Aorta (tissue), 5 donors: ENCODE measurements around the gene PRAMEF13. TPM values are rescaled to one million over a fixed set of nuclear protein-coding genes. Genes with fewer than 3 reads are reported as not detected.
"Not testable (repeated sequence)": the region's sequence is repeated elsewhere in the genome, so short reads cannot be mapped to it uniquely, and the experiment has no call there.

Experiments
- ATAC-seq: fragments of 200-7000 bp; cut with Tn5 transposase; one replicate; pipeline ENCODE4 v1.9.1; 2022; ENCODE audit warnings: moderate library complexity; ENCODE audit not compliant: low FRiP score
- DNase-seq, 2 donors: peaks; one replicate each; pipeline ENCODE4 v3.0.0-alpha.2; 2020
- H3K27ac ChIP-seq, 2 donors: one replicate each; pipeline ENCODE4 v1.5.1; 2013; ENCODE audit warnings: low read length in 2 of 2, mild to moderate bottlenecking in 2 of 2, moderate library complexity in 2 of 2, control low read depth in 1 of 2, inconsistent platforms in 1 of 2, low read depth in 1 of 2
- H3K27me3 ChIP-seq, 2 donors: one replicate each; pipeline ENCODE4 v1.6.1; 2013; ENCODE audit warnings: control low read depth in 1 of 2, low read length in 1 of 2, mild to moderate bottlenecking in 1 of 2, moderate library complexity in 1 of 2; ENCODE audit not compliant: insufficient read depth in 2 of 2, control insufficient read depth in 1 of 2
- H3K36me3 ChIP-seq, 2 donors: one replicate each; pipeline ENCODE4 v1.6.1; 2013; ENCODE audit warnings: control low read depth in 1 of 2, low read length in 1 of 2, mild to moderate bottlenecking in 1 of 2; ENCODE audit not compliant: insufficient read depth in 2 of 2, control insufficient read depth in 1 of 2
- H3K4me1 ChIP-seq, 2 donors: one replicate each; pipeline ENCODE4 v1.6.1; 2013; ENCODE audit warnings: low read length in 2 of 2, control low read depth in 1 of 2, mild to moderate bottlenecking in 1 of 2, moderate library complexity in 1 of 2; ENCODE audit not compliant: insufficient read depth in 2 of 2, control insufficient read depth in 1 of 2
- H3K4me3 ChIP-seq, 2 donors: one replicate each; pipeline ENCODE4 v1.5.1; 2013; ENCODE audit warnings: low read length in 2 of 2, control low read depth in 1 of 2, mild to moderate bottlenecking in 1 of 2
- H3K9me3 ChIP-seq: one replicate; pipeline ENCODE4 v1.6.1; 2013; ENCODE audit warnings: mild to moderate bottlenecking, low read length; ENCODE audit not compliant: control insufficient read depth
- WGBS, 2 donors: extraction: QIAGEN DNeasy Blood & Tissue Kit; methylation state at CpG; one replicate each; pipeline ENCODE4 v1.1.7; 2013; 5-methylcytosine and 5-hydroxymethylcytosine counted together
- intact Hi-C, 2 donors: fragments of 100-400 bp; cut with DNase I; formaldehyde crosslinking; loops; one replicate each; pipeline versions ENCODE4 v1.14.2 to v1.15.0; 2022
- polyA plus RNA-seq, 2 donors: library from polyadenylated mRNA; stranded (reverse); fragments of 200-250 nt; gene quantifications; one replicate each; pipeline ENCODE4 v1.2.3, GENCODE V29; 2013
- total RNA-seq, 2 donors: library from RNA; stranded (reverse); fragmentation: NEBNext Ultra II Directional; extraction: Animal tissue kit (Norgen Biotek cat#: 25700); gene quantifications; one replicate each; pipeline ENCODE4 v1.2.1, GENCODE V29; 2021
- donor health status: healthy with polysubstance abuse.
- donor health status: Bipolar disorder and iron deficiency.
- donor health status: DM: no; HTN: no; CAD: no.
- donor health status: DM: no; HTN: no; CAD: no.
- donor health status: DM: yes; HTN: yes; CAD: no.

Gene PRAMEF13
- total and polyA plus RNA-seq, 4 donors: not detected

DNA sequence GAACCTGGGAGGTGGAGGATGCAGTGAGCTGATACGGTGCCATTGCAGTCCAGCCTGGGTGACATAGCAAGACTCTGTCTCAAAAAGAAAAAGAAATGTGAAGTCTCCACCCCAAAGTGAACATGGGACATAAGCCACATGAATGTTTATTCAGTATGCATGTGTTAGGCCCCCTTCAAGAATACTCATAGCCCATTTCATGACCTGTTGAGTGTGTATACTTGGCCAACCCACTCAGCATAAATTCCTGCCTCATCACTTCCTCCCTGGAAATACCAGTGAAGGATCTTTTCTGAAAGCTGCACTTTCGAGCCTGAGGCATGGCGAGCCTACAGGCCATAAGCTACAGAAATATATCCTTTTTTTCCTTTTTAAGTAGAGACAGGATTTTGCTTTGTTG lies 18.0 kb upstream of the PRAMEF13 start:
- DNase-seq, H3K27me3 ChIP-seq, H3K9me3 ChIP-seq, H3K36me3 ChIP-seq, H3K4me1 ChIP-seq, intact Hi-C loops, ATAC-seq, H3K27ac ChIP-seq, H3K4me3 ChIP-seq: not testable (repeated sequence)
- WGBS, 2 donors: no CpG with 5 or more reads among the region's 3 CpGs

- intact Hi-C loops: not testable (repeated sequence)
These were observed 15.4 kb upstream of the PRAMEF13 start for GRCh38 chr1:13216619-13217018.

GRCh38 chr1:13208712-13209111 lies 7.5 kb upstream of the PRAMEF13 start:
- H3K9me3 ChIP-seq, H3K36me3 ChIP-seq, intact Hi-C loops, H3K27ac ChIP-seq, DNase-seq, H3K4me3 ChIP-seq, ATAC-seq, H3K4me1 ChIP-seq, H3K27me3 ChIP-seq: not testable (repeated sequence)
- WGBS, 2 donors: no CpG with 5 or more reads among the region's 9 CpGs

More at GRCh38 chr1:13216619-13217018, 15.4 kb upstream of the PRAMEF13 start:
- H3K27ac ChIP-seq, H3K36me3 ChIP-seq, H3K4me1 ChIP-seq, ATAC-seq, DNase-seq, H3K9me3 ChIP-seq, H3K27me3 ChIP-seq, H3K4me3 ChIP-seq: not testable (repeated sequence)
- no CpG with 5 or more reads among the region's 7 CpGs for whole genome bisulfite sequencing, 2 donors

DNA sequence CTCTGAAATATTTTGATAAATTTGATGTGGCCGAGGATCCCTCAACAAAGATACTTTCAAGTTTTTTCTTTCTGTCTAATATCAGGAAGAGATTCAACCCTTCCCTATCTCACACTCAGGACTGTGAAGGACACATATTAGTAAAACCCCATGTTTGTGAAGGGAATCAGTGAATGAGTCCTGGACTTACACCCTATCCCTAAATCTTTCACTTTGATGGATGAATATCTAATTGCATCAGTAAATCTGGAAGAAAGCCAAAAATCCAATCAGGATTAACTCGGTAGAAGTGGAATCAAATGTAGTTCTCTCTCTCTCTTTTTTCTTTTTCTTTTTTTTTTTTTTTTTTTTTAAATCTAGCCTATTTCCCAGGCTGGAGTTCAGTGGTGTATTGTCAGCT lies 29.7 kb downstream of the PRAMEF13 start, which contains the start of gene PRAMEF9:
Gene PRAMEF9 (plus strand): TSS at position 301 of the 400 bp plus-strand sequence. CDS start 3,433 bp downstream, outside the sequence.
- H3K4me3 ChIP-seq, H3K36me3 ChIP-seq, intact Hi-C loops, H3K4me1 ChIP-seq, ATAC-seq, H3K27me3 ChIP-seq, H3K27ac ChIP-seq, H3K9me3 ChIP-seq, DNase-seq: not testable (repeated sequence)
- 91 to 93% methylated on average over 1 of the region's 2 CpGs for WGBS, 2 donors

- H3K27me3 ChIP-seq, H3K4me1 ChIP-seq, intact Hi-C loops, DNase-seq, H3K36me3 ChIP-seq, H3K4me3 ChIP-seq, H3K27ac ChIP-seq, H3K9me3 ChIP-seq, ATAC-seq: not testable (repeated sequence)
- no CpG with 5 or more reads among the region's 8 CpGs for WGBS, 2 donors
These were observed 35.7 kb downstream of the PRAMEF13 start, which contains the start of gene HNRNPCL4 for GRCh38 chr1:13165531-13165930. Gene HNRNPCL4, minus strand, starts transcription at chr1:13165631. Its CDS starts 164 bp downstream, at chr1:13165467.

DNA sequence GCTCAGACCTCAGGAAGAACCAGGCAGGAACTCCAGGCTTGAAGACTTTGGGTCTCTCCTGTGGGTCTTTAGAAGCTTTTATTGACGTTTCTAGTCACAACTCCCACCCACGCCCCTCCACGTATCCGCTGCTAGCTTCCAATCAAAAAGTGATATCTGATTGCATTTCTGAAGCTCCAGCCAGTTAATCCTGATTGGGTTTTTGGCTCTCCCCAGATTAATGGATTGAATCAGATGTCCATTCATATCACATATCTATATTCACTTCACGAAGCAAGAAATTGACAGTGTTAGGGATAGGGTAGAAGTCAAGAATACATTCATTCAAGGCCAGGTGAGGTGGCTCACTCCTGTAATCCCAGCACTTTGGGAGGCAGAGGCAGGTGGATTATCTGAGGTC lies 45.3 kb downstream of the PRAMEF13 start, which contains the start of gene PRAMEF26:
Gene PRAMEF26 (minus strand): TSS at position 101 of the 400 bp plus-strand sequence. CDS start 2,914 bp downstream, outside the sequence.
- H3K9me3 ChIP-seq, H3K36me3 ChIP-seq, H3K4me1 ChIP-seq, ATAC-seq, DNase-seq, intact Hi-C loops, H3K27me3 ChIP-seq, H3K27ac ChIP-seq, H3K4me3 ChIP-seq: not testable (repeated sequence)
- 82 to 100% methylated on average over 1 of the region's 5 CpGs for WGBS, 2 donors

Other genes starting within 250 kb of the PRAMEF13 start
- gene PRAMEF27, start 144.8 kb downstream of the PRAMEF13 start, total RNA-seq: not detected
- not detected for gene PRAMEF27, start 144.8 kb downstream of the PRAMEF13 start, polyA plus RNA-seq
- not detected for gene HNRNPCL3, start 140.6 kb downstream of the PRAMEF13 start, total RNA-seq
- gene HNRNPCL3, start 140.6 kb downstream of the PRAMEF13 start, polyA plus RNA-seq: not detected
- gene PRAMEF25, start 130.6 kb downstream of the PRAMEF13 start, total RNA-seq: not detected
- gene PRAMEF25, start 130.6 kb downstream of the PRAMEF13 start, polyA plus RNA-seq: not detected
- not detected for gene HNRNPCL2, start 84.6 kb downstream of the PRAMEF13 start, total RNA-seq
- not detected for gene HNRNPCL2, start 84.6 kb downstream of the PRAMEF13 start, polyA plus RNA-seq
- not detected for gene PRAMEF26, start 45.4 kb downstream of the PRAMEF13 start, total RNA-seq
- not detected for gene PRAMEF26, start 45.4 kb downstream of the PRAMEF13 start, polyA plus RNA-seq
- not detected for gene HNRNPCL4, start 35.8 kb downstream of the PRAMEF13 start, total RNA-seq
- gene HNRNPCL4, start 35.8 kb downstream of the PRAMEF13 start, polyA plus RNA-seq: not detected
- not detected for gene PRAMEF9, start 29.6 kb downstream of the PRAMEF13 start, total RNA-seq
- not detected for gene PRAMEF9, start 29.6 kb downstream of the PRAMEF13 start, polyA plus RNA-seq
- gene PRAMEF18, start 24.7 kb upstream of the PRAMEF13 start, total RNA-seq: not detected
- not detected for gene PRAMEF18, start 24.7 kb upstream of the PRAMEF13 start, polyA plus RNA-seq
- gene PRAMEF5, start 52.8 kb upstream of the PRAMEF13 start, total RNA-seq: not detected
- not detected for gene PRAMEF5, start 52.8 kb upstream of the PRAMEF13 start, polyA plus RNA-seq
- gene PRAMEF8, start 83.7 kb upstream of the PRAMEF13 start, total RNA-seq: not detected
- not detected for gene PRAMEF8, start 83.7 kb upstream of the PRAMEF13 start, polyA plus RNA-seq
- gene PRAMEF33, start 102.1 kb upstream of the PRAMEF13 start, total RNA-seq: not detected
- not detected for gene PRAMEF33, start 102.1 kb upstream of the PRAMEF13 start, polyA plus RNA-seq
- gene PRAMEF15, start 114.2 kb upstream of the PRAMEF13 start, total RNA-seq: not detected
- gene PRAMEF15, start 114.2 kb upstream of the PRAMEF13 start, polyA plus RNA-seq: not detected
- not detected for gene PRAMEF14, start 145.7 kb upstream of the PRAMEF13 start, total RNA-seq
- gene PRAMEF14, start 145.7 kb upstream of the PRAMEF13 start, polyA plus RNA-seq: not detected
- not detected for gene PRAMEF19, start 170.5 kb upstream of the PRAMEF13 start, total RNA-seq
- not detected for gene PRAMEF19, start 170.5 kb upstream of the PRAMEF13 start, polyA plus RNA-seq
- not detected for gene PRAMEF17, start 188.2 kb upstream of the PRAMEF13 start, total RNA-seq
- gene PRAMEF17, start 188.2 kb upstream of the PRAMEF13 start, polyA plus RNA-seq: not detected
- gene PRAMEF20, start 209.0 kb upstream of the PRAMEF13 start, total RNA-seq: not detected
- not detected for gene PRAMEF20, start 209.0 kb upstream of the PRAMEF13 start, polyA plus RNA-seq